C4-2B (cell line): ENCODE data around the gene CCDC85C.

ENCODE experiments used
- H3K27ac ChIP-seq: fragments of 450-650 bp; 2 replicates; pipeline ENCODE4 v1.5.1; 2017
- ZFX ChIP-seq: fragments of 450-650 bp; IDR thresholded peaks from 2 replicates; pipeline ENCODE4 v1.6.1; 2017
- TF ChIP-seq, protein P1 (sequence below): fragments of 450-650 bp; conservative IDR thresholded peaks from 2 replicates; pipeline ENCODE4 v1.5.1; 2017; ENCODE audit warnings: mild to moderate bottlenecking

CCDC85C gene

DNA sequence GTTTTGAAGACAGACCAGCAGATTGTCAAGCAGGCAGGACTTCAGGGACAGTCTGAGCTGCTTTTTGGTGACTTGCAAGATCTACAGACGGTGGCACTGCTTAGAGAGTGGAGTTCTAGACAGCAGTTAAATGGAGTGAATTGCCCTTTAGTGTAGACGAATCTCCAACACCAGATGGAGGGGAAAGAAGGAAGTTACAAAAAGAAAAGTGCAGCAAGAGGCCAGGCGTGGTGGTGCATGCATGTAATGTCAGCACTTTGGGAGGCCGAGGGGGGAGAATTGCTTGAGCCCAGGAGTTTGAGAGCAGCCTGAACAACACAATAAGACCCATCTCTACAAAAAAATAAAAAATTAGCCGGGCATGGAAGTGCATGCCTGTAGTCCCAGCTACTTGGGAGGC, 32.5 kb upstream of the CCDC85C start:
- H3K27ac ChIP-seq, result no peak overlapping the region
- TF ChIP-seq, protein P1, sequence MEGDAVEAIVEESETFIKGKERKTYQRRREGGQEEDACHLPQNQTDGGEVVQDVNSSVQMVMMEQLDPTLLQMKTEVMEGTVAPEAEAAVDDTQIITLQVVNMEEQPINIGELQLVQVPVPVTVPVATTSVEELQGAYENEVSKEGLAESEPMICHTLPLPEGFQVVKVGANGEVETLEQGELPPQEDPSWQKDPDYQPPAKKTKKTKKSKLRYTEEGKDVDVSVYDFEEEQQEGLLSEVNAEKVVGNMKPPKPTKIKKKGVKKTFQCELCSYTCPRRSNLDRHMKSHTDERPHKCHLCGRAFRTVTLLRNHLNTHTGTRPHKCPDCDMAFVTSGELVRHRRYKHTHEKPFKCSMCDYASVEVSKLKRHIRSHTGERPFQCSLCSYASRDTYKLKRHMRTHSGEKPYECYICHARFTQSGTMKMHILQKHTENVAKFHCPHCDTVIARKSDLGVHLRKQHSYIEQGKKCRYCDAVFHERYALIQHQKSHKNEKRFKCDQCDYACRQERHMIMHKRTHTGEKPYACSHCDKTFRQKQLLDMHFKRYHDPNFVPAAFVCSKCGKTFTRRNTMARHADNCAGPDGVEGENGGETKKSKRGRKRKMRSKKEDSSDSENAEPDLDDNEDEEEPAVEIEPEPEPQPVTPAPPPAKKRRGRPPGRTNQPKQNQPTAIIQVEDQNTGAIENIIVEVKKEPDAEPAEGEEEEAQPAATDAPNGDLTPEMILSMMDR, result no peak
- no peak for TF ChIP-seq ZFX

DNA sequence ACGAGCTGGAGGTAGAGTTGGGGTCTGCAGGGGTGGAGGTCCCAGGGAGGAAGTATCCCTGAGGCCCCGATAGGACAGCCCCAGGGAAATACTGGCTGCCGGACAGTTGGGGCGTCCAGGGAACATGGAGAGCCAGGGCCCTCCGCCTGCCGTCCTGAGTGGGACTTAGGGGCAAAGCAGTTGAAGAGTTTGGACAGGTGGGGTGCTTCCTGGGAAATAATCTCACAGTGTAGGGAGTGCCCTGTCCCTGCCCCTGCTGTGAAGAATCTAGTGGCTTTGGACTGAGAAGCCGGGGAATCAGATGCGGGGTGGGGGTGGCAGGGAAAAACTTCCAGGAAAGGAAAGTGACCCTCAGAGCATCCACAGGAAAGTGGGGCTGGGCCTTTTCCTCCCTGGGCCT, 31.1 kb upstream of the CCDC85C start:
- TF ChIP-seq, protein P1, result no peak
- no peak for TF ChIP-seq ZFX
- no peak overlapping the region for H3K27ac ChIP-seq

DNA sequence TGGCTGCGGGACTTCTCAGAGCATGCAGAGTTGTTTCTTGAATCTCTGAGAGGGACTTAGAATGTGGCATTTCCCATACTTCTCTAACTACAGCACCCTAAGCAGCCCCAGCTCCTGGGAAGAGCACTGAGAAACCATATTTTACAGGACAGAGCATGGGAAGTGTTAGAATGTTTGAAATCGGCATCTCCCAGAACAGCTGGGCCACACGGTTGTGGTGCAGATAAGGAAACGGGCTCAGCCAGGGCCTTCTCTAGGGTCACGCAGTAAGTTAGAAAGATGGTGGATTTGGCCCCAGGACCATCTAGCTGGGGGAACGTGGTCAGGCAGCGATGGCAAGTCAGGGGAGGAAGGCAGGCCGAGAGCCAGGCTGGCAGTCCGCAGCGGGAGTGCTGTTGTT, 30.4 kb upstream of the CCDC85C start:
- TF ChIP-seq ZFX, result no peak
- TF ChIP-seq, protein P1, result no peak
- H3K27ac ChIP-seq, result no peak overlapping the region

DNA sequence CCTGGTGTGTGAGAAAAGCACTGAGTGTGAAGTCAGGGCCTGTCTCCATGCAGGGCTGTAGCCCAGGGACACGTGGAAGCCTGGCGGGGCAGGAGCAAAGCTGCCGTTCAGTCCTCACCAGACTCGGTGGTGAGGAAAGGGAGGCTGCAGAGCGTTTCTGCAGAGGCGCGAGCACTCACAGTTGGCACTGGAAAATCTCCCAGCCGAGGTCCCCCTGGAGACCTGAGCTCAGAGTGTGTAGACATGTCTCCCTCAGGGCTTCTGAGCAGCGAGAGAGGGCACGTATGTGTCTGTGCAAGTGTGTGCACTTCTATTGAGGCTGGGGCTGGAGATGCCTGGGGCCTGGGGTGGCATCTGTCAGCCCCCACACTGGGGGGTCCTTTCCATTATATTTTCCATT, 29.9 kb upstream of the CCDC85C start:
- no peak overlapping the region for H3K27ac ChIP-seq
- TF ChIP-seq, protein P1, result no peak
- TF ChIP-seq ZFX, result no peak

DNA sequence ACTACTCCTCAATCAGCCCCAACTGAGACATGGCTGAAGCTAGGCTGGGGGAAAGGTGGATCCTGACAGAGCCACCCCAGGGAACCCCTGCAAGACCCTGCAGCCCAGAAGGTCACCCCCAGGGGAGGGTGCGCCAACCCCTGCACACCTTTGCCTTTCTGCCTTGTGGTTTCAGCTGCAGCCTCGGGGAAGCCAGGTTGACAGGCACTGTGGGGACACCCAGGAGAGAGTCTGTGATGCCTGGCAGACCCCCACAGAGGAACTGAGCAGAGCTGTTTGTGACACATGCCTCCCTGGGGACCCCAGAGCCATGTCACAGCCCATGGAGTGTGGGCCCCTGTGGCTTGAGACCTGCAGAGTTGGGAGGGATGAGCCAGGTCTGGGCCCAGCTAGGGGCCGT, 29.1 kb upstream of the CCDC85C start:
- no peak for TF ChIP-seq ZFX
- TF ChIP-seq, protein P1, result no peak
- H3K27ac ChIP-seq, result no peak overlapping the region

DNA sequence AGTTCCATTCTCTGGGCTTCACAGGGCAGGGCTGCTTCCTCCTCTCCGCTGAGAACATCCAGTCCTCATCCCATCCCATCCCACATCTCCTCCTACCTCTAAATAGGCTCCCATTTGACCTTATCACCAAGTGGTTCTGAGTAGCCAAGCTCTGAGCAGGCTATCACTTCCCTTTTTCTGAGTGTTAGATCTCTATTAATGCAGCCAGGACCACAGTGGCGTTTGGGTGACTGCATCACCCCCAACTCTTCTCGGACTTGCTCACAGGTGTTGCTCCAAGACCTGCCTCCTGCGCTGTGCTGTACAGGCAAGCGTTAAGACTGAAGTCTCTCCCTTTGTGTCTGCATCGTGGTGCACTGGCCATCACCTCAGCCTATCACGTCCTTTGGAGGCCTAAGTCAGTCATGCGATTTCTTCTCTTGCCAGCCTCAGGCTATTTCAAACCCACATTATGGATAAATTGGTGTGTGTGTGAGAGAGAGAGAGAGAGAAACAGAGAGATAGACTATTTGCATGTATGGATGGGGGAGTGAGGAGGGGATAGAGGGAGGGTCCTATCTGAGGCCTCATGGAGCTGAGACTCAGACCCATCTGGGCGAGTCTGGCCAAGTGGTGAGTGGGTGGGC, 28.5 kb upstream of the CCDC85C start:
- no peak overlapping the region for H3K27ac ChIP-seq
- TF ChIP-seq, protein P1, result no peak
- TF ChIP-seq ZFX, result no peak

DNA sequence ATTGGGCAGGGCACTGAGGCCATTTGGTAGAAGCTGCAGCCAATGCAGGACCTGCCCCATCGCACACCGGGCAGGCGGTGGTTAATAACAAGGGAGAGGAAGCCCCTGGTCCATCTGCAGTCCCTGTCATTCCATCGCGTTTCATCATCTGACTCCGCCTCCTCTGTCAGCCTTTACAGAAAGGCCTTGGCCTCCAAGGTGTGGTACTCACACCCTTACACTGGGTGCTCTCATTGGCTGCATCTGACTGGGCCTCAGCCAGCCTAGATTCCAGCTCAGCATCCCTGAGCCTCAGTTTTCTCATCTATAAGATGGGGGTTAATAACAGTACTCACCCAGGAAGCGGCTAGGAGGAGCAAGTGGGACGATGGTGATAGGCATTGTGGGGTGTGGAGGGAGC, 26.2 kb upstream of the CCDC85C start:
- TF ChIP-seq, protein P1, result no peak
- TF ChIP-seq ZFX, result no peak
- no peak overlapping the region for H3K27ac ChIP-seq
